GM19467 (cell line): ENCODE data around the gene RAD51B.

ENCODE experiments used
- ATAC-seq: cut with Tn5 transposase; IDR thresholded peaks from one replicate; pipeline ENCODE4 v1.9.1; 2021; ENCODE audit warnings: mild to moderate bottlenecking, moderate library complexity; ENCODE audit not compliant: unreplicated experiment

Gene RAD51B

DNA sequence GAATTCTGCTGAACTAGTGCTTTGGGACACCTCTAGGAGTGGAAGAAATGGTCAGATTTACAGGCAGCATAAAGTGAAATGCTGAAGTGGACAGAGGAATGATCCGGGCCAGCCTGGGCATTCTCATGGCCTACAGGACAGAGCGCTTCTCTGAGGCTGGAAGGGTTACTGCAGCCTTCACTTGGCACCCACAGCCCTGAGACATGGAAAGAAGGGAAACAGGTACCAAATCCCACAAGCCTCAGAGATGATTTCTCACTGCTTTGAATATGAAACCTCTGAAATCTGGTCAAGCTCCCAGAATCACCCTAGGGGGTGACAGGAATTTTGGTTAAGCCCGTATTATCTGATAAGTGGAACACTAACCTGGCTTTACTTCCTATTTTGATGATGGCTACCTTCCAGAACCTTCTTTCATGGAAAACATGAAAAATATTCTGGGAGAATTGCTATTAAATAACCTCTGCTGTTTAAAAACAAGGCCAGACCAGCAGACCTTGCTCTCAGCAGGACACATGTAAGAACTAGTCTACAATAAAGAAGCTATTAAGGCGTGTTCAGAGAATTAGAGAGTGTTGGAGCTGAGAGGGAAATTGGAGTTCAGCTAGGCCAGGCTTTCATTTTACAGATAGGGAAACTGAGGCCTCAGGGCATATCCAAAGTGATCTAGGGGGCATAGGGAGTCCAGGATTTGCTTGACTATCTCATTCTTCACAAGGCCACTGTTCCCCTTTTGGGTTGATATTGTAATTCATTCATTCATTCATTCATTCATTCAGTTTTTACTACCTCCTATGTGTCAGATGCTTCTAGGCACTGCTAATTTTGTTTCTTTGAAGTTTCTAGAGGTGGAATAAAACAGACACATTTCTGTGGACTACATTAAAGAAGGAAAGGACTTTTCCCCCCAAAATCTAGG is 691.8 kb downstream of the RAD51B start:
- ATAC-seq = no peak

DNA sequence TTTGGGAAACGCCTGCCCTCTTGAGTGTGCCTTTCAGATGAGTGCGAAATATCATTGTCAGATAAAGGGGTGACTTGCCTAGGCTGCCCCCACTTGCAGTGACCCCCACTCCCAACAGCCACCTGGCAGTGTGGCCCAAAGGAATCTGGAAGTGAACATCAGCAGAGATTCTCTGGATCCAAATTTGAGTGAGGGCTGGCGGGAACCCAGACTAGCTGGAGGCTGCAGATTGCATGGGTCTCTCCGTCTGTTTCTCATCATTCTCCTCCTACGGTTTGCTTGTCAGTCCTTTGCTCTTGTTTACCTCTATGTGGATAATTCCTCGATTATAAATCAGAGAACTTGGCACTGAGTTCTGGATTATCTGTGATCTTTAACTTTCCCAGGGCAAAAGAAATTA is 692.5 kb downstream of the RAD51B start:
- ATAC-seq = no peak

DNA sequence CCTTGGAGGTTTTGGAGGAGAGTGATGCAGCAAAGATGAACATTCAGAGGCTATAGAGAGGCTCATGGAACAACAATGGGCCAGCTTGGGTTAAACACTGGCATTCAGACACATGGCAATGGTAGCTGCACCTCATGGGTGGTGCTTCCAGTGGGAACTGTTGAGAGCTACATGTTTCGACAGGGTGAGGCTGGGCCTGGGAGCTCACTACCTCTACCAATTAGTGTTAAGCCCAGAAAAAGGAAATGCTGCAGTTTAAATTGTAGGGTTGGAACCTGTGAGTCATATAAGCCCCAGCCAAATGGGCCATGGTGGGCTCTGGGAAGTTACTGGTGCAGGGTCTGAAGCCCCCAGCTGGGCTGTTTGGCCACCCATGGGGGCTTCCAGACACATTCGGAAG is 693.6 kb downstream of the RAD51B start:
- ATAC-seq = no peak

DNA sequence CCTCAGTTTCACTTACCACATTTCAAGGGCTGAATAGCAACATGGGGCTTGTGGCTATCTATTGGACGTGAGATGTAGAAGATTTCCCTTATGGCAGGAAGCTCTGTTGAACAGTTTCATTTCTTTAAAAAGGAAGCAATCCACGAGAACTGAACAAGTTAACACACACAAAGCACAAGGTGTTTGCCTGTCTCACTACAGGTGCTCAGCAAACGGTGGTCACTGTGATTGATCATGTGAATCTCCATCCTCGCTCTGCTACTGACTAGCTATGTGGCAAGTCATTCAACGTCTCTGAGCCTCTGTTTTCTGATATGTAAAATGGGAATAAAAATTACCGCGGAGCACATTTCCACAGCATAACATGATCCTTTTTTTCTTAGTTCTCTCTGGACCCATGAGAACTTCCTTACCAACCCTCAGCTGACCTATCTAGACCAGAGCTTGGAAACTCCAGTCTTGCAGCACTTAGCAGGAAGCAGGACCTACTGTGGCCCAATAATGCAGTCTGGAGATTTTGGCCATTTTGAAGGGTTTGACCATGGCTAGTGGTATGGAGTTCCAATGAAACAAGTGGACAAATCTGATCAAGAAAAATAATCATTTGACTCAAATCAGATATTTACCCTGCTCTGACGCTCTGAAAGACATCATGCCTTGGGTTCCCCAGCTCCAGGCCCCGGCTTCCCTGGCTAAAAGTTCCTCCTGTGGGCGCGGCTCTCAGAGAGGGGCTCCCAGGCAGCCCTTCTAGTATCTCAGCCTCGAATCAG is 694.4 kb downstream of the RAD51B start:
- peak; percentile 61 for ATAC-seq

DNA sequence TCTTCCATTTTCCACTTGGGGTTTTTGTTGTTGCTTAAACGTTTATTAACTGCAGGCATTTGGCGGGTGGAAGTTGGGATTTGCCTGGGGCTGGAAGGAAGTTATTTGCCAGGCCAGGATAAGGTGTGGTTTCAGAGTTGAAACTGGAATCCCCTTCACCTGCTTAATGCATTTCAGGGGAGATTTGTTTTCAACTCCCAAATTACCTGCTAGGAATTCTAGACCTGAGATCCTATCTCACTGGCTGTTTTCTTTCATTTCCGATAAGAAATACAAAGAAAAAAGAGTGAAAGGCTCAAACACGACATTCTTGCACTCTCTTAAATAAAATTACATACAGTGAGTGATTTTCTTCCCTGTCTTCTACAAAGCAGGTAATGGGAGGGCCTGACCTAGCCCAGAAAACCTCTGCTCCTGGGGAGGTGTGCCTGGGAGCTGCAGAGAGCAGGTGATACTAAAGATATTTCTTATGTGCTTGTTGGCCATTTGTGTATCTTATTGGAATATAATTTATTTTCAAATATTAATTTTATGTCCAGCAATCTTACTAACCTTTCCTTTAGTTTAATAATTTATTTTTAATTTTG is 695.1 kb downstream of the RAD51B start:
- no peak for ATAC-seq

DNA sequence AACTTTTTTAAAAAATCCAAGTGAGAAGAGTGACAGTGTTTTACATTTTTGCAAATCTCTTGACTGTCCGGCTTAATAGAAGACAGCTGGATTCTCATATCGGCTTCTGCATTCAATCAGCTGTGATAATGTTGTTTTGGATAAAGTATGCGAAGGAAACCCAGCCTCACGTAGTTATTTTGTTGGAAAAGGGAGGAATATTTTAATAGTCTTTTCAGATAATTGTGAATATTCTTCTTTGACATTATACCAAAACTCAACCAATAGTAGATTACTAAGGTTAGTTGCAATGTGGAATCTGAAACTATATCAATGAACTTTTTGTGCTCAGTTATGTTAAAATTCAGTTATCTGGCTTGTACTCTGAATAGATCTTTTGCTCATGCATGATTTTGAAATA is 696.8 kb downstream of the RAD51B start:
- ATAC-seq = no peak

DNA sequence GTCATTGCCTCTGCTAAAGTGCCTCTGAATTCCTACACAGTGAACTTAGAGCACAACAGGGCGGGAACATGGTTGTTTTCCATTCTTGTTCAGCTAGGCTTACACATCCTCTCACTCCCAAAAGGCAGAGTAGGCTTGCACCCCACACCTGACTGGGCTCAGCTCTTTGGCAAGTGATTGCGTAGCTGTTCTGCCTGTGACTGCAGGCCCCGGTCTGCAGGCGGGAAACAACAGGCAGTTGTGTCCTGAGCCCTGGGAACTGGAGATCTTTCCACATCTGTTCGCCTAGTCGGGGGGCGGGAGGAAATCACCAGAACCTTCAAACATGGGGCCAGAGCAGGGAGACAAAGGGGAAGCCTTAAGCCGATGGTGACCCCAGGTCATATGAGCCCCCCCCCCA is 698.6 kb downstream of the RAD51B start:
- ATAC-seq = no peak

DNA sequence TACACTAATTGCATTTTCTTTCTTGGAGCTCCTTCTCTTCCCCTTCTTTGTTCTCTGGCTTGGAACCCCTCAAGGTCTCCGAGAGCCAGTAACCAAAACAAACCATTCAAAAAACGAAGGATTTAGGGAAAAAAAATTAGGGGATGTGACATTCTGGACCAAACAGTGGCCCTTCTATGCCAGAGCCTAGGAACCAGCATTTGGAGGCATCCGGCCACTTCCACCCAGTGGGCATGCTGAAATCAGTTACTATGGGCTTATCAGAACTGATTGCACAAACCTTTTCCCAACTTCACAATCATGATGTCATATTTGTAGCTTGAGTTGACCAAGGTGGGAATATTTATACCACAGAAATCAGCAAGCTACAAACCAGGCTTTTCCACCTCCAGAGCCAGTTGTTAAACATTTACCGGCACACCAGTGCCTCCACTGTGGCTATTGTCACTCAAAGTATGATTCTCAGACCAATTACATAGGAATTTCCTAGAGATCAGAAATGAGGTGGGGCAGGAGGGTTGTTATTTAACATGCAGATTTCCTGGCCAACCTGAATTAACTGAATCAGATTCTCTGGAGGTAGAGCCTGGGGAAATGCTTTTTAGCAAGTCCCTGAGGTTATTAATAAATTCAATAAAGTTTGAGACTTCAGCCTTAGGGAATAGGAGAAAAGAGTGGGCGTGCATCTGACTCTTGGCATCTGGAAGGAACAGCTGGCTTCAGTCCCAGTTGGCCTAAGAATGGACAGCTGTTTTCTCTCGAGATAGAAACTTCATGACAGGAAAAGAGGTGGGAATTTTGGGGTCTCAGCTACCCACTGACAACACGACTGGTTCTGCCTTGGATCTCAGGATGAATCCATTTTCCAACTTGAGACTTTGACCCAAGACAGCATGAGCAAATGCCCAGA is 699.4 kb downstream of the RAD51B start:
- ATAC-seq = no peak

DNA sequence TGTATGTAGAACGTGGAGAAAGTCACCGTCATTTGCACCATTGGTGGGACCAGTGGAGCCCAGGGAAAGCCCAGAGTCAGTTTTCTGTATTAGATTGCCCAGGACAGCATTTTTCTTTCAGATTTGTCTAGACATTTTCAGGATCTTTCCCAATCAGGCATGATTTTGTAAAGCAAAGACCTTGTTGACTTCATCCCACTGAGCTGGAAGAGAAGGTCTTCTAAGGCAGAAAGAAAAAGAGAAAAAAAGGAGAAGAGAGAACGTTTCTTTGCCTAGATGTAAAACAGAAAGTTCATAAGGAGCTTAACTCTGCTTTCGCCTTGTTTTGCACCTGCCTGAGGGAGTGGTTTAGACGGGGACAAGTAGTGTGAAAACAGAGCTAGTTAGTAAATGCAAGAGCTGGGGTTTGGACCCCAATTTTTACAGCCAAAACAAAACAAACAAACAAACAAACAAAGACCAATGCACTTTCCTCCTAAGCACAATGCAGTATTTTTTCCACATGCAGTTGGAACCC is 700.1 kb downstream of the RAD51B start:
- ATAC-seq = peak; percentile 60

DNA sequence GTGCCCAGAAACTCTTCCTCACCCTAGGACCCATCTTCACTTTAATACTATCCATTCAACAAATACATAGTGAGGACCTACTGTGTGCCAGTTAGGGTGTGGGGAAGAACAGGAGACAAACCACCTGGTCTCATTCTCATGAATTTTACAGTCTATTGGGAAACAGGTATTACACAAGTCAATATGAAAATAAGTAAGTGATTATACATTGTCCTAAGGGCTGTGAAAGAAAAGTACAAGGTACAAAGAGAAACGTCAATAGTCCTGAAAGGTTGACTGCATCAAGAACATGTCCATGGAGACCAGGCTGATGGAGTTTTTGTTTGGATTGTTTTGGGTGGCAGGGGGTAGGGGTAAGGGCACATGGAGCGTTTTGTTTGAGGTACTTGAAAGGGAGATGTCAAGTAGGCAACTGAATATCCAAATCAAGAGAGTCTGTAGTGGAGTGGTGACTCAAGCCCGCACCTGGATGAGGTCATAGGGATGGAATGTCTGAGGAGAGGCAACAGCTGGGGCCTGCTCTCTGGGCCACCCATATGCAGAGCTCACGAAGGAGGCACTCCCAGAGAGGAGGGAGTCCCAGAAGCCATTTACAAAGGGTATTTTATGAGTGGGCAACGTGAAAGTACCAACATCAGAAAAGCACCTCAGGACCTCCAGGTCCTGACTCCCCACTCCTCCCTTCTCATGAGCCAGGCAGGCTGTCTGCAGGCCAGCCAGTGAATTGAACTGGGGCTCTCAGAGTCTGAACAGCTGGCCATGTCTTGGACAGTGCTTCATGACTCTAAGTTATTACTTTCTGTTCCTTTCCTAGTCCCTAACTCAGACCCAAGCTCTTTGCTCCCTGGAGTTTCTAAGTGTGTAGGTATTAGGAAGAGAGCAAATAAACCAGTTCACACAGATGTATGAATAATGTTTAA is 701.3 kb downstream of the RAD51B start:
- ATAC-seq = no peak

DNA sequence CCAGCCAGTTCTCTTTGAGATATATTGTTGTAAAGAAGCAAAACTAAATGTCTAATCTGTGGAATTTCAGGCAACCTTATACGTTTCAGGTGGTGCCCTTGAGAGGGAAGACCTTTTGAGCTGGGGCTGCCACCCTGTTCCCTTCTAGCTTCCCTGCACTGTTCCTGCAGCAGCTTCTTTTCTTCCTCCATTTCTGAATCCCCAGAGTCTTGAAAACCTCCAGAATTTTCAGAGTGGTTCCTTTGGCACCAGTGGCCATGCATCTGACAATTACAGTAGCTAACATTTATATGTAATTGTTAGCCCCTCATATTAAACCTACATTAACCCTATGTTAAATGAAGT is 702.0 kb downstream of the RAD51B start:
- no peak for ATAC-seq

DNA sequence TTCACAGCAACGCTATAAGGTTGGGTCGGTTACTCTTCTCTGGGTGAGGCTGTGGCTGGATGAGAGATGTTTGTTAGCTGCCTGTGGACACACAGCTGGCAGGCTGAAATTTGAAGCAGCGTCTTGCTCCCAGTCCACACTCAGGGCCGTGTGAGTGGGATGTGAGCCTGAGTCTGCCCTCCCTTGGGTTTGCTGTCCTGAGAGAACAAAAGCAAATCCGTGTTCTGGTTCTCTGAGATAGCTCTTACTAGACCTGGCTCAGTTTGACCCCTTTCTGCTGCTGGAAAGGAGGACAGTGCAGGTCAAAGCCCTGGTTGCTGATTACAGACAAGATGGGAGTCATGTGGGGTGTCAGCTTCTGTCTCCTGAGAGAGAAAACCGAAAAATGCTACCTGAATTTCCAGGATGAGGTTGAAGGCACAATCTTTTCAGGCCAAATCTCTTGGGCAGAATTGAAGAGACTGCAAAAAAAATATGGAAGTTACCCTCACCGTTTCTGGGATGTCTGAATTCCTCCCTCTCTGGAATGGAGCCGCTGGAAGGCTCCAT is 702.5 kb downstream of the RAD51B start:
- ATAC-seq = no peak

DNA sequence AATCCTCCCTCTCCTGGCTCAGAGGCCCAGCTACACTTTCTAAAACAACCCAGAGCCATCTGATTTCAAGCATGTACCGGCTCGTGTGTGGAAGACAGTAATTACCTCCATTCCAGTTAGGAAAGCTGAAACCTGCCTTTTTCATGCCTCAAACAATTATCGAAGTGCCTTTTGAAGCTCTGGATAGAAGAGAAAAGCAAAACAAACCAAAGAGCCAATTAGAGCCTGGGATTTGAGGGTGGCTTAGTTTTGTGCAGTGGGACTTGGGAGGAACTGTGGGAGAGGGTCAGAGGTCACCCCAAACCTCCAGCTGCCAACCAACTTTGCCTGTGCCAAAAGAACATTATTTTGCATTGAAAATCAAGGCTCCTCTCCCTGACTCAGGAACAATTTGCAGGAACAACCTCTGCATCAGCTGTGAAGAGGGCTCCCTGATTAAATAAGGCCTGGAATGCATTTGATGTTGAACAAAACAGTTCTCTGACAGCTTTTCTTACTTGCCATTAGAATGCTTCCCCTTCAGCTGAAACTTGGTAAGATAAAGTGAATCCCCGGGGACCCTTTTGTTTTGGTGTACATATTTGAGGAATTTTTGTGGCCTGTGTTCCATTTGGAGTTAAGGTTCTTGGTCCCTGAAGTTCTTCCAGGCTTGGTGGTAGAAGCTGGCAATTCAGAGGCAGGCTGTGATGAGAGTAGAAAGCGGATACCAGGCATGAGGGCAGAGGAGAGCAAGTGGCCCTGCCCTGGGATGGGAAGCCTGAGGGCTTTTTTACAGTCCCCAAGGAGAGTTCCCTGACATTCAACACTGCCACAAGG is 703.1 kb downstream of the RAD51B start:
- ATAC-seq = no peak

DNA sequence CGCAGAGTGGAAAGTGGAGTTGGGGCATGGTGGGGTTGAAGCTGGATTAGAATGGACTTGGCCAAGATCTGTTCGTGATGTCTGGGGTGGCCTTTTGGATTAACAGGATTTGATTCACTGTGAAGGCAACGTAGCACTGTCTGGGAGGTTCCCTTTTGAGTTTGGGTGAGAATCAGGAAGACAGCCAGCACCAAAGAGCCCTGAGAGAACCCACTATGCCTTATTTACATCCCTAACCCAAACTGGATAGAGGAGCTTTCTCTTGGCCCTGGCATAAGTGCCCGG is 703.7 kb downstream of the RAD51B start:
- no peak for ATAC-seq

DNA sequence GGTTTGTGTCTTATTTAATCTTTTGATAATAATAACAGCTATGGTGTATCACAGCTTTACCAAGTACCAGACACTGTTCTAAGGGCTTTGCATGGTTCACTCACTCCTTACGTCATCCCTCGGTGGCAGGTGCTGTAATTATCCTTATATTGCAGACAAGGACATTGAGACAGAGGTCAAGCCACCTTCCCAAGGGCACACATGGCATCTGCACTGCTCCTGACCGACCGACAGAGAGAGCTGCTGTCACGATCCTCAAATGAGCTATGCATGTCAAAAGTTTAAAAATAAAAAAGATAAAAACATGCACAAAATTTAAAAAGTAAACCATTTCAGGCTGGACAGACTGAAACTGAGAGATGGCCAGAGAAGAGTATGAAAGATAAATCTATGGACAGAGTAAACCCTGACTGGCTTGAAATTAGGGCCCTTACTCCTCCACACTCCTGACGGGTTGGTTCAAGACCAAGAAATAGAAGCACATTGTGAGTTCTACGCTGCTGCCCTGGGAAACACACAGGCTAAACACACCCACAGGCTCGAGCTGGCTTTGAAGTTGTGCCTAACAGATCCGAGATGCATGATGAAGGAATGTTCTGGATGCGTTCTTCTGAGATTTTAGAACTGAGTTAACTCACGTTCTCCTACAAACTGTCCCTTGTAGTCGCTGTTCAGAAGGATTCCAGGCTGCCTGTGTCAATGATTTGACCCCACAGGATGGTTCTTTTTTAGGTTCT is 704.6 kb downstream of the RAD51B start:
- ATAC-seq = no peak

DNA sequence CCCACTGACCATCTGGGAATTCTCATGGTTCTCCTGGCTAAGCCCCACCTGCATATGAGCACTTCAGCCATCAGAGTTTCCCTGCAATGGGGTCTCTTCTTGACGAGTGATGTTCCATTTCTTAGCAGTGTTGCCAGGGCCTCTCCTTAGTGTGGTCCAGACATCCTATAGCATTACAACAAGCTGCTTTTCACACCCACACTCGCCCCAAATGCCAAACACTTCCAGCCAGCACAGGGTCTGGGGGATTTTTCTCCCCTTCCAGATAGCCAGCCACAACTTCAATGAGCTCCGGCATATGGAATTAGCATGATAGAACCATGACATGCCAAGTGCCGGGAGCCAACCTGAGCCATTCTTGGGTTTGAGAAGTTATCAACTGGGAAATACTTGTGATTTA is 705.9 kb downstream of the RAD51B start:
- no peak for ATAC-seq

DNA sequence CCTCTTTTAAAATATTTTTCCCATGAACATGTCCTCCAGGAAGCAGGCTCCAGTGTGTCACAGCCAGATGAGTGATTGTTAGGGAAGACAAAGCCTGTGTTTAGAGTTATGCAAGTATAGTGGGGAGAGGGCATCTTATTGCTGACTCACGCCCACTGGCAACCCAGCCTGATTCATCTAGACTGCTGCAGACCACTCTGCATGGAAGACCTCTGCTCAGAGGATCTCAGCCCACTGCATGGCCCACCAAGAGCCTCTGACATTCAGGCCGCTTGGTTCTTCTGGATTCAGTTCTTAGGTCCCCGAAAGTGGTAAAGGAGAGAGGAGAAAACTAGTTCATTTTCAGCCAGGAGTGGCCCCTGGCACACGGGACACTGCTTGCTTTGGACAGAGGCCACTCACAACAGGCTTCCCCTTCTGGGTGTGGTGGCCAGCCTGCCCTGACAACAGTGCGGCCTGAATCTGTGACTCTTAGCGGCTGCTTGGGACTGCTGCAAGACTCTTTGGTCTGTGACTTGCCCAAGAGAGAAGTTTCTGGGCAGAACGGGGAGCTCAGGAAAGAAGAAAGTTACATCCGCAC is 707.0 kb downstream of the RAD51B start:
- ATAC-seq = no peak
